Right ventricle myocardium inferior (tissue), 1 donor: ENCODE results near the gene CDK4. TPM values are rescaled to one million over a fixed set of nuclear protein-coding genes. Genes with fewer than 3 reads are reported as not detected.
"Not testable (repeated sequence)": the region's sequence is repeated elsewhere in the genome, so short reads cannot be mapped to it uniquely, and the experiment has no call there.

Source experiments
- ATAC-seq: fragments of 200-7000 bp; cut with Tn5 transposase; one replicate; pipeline ENCODE4 v1.9.1; 2020; ENCODE audit warnings: mild to moderate bottlenecking, moderate library complexity
- DNase-seq: peaks from one replicate; pipeline ENCODE4 v3.0.0; 2021; ENCODE audit errors: missing footprints
- intact Hi-C: fragments of 100-400 bp; cut with DNase I; formaldehyde crosslinking; loops from one replicate; pipeline ENCODE4 v1.11.0; 2022
- total RNA-seq: library from RNA; stranded (reverse); fragmentation: NEBNext Ultra II Directional; extraction: Animal tissue kit (Norgen Biotek cat#: 25700); gene quantifications from one replicate; pipeline ENCODE4 v1.2.1, GENCODE V29; 2021
- donor health status: DM: no; HTN: yes; CAD: no; lungs with severe emphysema.

CDK4 gene
- total RNA-seq, 1 donor from 2014 or later, result 42.3 TPM

DNA sequence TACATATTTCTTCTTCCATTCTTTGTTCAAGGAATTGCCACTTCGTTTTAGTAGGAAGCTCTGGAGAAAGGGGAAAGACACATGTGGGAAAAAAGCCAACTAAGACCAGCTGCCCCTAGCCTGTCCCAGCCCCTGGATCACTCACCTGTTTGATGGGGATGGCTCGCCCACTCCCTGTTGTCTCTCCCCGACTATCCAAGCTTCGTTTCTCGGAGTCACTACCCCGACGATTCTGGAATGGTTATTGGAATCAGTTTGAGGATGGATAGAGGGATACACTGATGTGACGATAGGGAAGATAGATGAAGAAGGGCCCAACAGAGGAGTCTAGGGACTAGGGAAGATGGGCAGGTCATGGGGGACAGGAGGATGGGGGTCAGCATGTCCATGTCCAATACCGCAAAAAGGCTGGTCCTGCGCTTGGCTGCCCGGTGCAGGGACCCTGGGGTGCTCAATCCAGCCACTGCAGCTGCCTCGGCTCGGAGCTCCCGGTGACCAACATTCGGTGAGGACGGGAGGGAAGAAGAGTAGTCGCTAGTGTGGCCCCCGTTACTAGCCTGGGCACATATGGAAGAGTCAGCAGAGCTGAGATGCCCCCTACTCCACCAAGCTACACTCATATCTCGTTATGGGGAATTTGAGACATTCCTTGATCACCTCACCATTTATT, 20.6 kb downstream of the CDK4 start:
- intact Hi-C loops, result no loop called here
- ATAC-seq, result no peak
- DNase-seq, result no peak

DNA sequence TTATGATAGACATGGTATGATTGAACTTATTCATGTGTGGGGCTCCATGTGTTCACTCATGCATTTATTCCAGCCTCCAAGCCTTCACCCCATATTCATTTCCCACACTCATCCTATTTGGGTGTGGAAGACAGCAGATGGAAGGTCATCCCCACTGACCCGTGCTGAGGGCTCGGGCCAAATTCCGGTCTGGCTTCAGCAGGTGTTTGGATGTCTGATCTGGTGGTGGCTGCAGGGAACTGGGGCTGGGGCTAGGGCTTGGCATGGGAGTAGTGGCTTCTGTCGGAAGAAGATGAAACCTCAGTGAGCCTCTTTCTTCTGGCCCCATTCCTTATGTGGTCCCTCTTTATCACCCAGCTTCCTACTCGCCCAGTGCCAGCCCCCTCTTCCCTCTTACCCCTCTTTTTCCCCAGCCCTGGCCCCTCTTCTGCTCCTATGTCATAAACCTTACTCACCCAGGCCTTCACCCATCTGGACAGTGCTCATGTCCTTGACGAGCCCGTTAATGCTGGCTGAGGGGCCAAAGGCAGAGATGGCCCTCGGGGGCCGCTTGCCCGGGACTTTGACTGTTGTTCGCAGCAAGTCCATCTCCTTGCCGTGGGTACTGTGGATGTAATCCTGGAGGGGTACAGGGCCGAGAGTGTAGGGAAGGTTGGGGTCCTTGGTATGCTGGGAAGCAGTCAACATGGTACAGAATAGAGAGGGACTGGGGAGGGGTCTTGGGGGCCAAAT, 21.6 kb downstream of the CDK4 start:
- no peak for ATAC-seq
- intact Hi-C loops, result no loop called here
- DNase-seq, result no peak

DNA sequence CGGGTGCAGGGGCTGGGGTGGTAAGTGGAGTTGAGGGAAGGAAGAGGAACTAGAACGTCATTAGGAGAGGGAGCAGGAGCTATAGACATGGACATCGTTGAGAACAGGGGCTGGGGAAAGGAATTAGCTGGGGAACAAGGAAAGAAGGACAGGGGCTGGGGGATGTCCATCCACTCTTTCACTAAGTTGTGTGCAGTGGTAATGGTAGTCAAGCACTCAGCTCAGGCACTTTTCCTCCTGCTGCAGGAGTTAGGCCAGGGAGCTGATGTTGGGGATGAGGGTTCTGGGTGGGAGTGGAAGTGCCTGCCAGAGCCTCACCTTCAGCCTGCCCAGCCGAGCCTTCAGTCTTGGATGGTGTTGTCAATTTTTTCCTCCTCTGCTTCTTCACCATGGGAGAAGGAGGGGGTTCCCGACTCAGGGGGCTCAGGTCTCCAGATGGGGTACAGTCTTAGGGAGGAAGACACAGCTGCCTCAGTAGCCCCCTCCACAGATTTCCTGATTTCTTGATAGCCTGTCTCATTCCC, 22.7 kb downstream of the CDK4 start:
- intact Hi-C loops, result no loop called here
- DNase-seq, result no peak
- ATAC-seq, result no peak

DNA sequence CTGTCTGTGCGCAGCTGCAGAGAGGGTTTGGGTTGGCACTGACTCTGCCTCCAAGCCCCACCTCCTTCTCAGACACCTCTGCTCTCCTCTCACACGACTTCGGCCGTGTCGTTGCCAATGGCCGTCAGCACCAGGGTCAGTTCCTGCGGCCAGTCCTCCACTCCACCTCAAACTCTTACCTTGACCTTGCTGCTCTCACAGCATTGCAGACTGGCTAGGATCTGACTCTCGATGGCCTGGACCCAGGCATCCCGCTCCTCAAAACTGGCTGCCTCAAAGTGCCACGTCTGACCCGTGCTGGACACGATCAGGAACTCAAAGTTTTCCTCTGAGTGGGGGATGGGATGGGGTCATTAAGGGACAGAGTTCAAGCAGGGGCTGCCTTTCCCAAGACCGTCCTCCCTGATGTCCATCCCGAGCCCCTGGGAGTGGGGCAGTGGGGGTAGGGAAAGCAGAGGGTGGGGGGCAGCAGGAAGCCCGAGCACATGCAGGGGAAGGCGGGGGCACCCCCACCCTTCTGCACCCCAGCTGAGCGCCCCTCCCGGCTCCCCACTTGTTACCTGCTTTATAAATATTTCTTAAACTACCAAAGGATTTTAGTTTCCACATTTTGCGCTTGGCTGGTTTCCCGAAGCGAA, 24.2 kb downstream of the CDK4 start:
- DNase-seq (no peak), ATAC-seq (no peak)

DNA sequence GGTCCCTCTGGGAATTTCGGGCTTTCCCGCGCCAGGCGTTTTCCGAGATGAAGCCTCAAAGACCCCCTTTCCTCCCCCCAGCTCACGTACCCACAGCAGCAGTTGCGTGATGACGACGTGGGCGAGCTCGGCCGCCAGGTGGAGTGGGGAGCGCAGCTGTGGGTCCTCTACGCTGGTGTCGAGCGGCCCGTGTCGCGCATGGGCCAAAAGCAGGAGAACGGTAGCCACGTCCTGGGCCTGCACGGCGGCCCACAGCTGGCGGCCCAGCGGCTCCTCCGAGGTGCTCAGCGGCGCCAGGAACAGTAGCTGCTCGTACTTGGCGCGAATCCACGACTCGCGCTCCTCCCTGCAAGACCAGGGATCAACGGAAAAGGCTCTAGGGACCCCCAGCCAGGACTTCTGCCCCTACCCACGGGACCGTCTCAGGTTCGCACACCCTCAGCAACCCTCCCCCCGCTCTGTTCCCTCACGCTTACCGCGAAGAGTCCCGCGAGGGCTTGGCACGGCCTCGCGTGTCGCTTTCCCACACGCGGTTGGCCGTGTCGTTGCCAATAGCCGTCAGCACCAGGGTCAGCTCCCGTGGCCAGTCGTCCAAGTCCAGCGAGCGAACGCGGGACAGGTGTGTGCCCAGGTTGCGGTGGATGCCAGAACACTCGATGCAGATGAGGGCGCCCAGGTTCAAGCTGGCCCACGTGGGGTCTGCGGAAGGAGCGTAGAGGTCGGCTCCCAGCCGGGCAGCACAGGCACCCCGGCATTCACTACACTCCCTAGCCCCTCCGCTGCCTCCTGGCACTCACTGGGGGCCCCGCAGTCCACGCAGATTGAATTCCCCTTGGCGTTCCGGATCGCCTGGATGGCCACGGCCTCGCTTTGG, 25.0 kb downstream of the CDK4 start:
- intact Hi-C loops, result no loop called here
- DNase-seq (peak; percentile 79), ATAC-seq (peak; percentile 46)

More for the DNA sequence above, 24.2 kb downstream of the CDK4 start:
- intact Hi-C loops, result no loop called here

DNA sequence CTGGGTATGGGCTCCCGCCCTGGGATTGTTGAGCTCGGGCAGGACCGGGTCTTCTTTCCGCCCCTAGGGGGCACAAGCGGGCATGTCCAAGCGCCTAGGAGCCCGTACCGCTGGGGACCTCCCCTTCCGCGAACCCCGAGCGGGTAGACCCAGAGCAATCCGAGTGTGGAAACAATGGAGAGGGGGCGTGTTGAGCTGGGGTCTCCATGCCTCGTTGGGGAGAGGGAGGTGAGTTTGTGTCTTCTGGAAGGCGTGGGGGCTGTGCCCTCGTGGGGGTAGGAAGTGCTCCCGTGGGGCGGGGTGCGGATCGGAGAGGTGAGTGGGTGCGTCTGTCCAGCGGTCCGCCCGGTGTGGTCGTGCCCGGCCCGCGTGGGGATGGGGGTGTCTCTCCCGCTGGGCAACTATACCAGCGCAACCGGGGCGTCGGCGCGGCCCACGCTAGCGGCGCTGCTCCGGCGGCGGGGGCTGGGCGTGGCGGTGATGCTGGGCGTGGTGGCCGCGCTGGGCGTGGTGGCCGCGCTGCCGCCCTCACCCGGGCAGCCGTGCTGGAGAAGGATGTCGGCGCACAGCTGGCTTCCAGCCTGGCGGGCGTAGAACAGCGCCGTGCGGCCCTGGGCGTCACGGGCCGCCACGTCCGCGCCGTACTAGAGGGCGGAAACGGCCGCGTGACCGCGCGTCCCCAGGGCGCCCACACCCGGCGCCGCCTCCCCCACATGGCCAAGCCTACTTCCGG, 25.8 kb downstream of the CDK4 start:
- DNase-seq (peak; percentile 84), ATAC-seq (peak; percentile 82)
- intact Hi-C loops, result no loop called here

DNA sequence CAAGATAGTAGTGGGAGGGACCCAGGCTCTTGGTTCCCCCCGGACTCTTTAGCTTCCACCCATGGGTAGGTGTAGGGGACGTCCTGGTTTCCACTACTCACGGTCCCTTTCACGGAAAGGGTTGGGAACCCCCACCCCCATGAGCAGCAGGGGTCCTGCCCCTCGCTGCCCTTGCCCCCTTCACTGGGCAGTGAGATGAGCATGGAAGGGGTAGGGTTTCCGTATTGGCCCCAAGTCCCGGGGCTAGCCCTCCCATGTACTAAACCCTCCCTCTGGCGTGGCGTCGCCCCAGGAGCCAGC, 26.3 kb downstream of the CDK4 start:
- DNase-seq (no peak), ATAC-seq (no peak)
- intact Hi-C loops, result no loop called here

DNA sequence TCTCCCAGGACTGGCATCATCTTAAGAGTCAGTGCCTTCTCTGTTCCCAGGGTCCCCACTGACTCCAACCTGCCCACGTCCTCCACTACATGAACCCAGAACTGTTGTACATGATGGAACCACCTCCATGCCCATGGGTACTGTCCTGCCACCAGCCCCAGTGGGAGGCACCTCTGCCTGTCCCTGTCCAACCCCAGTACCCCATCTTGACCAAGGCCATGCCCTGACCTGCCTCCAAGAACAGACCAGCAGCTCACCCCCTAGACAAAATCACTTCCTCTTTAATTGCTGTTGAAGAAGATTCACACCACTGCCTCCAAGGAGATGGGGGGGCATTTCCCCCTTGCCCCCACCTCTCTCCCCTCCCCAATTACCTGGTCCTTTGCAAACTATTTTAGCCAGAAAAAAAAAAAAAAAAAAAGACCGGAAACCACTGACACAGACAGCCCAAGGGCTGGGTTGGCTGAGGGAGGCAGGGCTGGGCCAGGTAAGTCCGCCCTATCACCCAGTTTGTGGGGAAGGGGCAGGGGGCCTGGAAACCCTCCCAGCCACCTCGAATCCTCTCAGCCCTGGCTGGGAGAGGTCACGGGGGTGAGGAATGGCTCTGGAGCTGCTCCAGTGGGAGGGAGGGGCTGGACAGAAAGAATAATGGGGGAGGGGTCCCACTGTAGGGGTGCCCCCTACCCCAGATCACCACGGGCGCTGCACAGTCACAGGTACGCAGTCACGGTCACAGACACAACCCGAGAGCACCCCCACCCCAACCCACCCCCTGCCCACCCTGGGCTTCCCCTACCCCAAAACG, 27.0 kb downstream of the CDK4 start:
- intact Hi-C loops, result no loop called here
- ATAC-seq (no peak), DNase-seq (no peak)

DNA sequence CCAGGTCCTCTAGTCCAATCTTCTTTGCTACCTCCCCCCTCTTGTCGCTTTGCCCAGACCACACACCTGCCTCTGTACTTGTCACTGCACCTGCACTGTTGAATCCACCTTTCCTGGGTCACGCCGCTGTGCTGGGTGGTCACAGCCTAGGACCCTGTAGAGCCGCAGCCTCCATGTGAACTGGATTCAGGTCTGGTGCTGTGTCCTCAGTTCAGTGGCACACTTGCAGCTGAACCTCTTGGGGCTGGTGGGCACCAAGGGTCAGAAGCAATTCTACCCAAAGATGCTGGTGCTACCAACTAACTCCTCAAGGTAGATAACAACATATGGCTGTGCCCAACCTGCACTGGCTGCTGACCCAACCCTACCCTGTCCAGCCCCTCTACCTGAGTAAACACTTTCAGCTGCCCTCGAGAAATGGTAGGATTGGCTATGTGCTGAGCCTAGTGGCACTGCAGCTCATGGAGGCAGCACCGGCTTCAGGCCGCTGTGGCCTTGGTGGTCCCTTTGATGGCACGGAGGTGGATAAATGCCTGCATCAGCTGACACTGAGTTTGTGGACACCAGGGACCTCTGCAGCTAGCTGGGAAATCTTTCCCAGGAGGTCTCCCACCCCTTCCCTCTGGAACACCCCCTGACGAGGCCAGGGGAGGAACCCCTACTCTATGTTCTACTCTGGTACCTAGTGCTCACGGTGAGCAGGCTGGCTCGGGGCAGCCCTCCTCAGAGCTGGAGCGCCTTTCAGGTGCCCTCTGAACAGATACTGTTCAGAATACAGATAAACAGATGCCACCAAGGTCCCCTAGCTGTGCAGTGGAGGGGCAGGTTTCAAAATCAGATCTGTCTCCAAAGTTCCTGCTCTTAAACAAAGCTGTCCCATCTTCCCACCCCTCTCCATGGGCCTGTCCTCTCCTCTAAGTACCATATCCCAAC, 27.8 kb downstream of the CDK4 start:
- DNase-seq, result no peak
- no peak for ATAC-seq
- intact Hi-C loops, result no loop called here

DNA sequence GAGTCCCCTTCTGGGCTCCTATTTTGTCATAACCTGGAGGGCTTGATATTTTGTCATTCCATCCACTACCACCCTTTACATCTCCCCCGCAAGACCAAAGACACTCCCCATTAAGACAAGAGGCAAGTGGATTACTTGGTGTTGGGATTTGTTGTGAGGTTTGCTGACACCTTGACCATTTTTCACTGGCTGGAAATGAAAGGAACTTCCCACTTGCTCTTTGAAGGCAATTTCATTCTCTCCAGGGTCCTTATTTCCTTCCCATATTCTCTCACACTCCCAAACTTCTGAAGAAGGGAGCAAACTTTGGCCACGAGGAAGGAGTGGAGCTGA, 28.5 kb downstream of the CDK4 start:
- no peak for DNase-seq
- ATAC-seq, result no peak
- intact Hi-C loops, result no loop called here

DNA sequence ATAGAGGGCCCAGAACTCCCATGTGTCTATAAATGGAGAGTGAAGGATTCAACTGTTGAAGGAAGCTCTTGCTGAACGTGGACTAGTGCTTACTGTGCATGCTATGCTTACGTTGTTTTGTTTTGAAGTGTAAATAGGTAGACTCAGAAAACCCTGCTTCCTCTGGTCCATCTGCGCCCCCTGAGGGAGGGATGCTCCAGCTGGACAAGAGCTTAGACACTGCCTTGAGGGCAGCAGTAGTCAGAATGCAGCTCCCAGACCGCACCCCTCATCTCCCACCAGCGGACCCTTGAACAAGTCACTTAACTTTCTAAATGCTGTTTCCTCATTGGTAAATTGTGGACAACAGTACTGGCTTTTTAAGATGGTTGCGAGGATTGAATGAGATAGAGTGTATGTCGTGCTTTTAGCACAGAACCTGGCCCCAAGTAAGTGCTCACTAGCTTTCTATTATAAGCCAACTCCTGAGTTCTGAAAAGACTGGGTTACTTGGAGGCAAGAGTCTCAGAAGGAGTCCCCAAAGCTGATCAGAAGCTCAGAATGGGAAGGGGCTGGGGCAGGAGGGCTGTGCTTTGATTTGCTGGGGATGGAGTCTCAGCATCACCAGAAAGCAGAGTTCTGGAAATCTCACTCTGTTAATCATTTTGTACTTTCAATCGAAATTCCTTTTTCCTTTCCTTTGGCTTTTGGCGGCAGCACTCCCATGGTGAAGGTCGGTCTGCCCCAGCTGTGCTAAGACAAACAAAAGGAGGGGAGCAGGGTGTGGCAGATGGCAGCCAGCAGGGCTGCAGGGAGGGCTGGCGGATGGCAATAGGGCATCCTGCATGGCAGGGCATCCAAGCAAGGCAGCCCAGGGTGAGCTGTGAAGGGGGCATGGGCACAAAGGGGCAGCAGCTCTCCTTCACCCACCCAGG, 29.1 kb downstream of the CDK4 start:
- intact Hi-C loops, result no loop called here
- ATAC-seq (no peak), DNase-seq (no peak)

DNA sequence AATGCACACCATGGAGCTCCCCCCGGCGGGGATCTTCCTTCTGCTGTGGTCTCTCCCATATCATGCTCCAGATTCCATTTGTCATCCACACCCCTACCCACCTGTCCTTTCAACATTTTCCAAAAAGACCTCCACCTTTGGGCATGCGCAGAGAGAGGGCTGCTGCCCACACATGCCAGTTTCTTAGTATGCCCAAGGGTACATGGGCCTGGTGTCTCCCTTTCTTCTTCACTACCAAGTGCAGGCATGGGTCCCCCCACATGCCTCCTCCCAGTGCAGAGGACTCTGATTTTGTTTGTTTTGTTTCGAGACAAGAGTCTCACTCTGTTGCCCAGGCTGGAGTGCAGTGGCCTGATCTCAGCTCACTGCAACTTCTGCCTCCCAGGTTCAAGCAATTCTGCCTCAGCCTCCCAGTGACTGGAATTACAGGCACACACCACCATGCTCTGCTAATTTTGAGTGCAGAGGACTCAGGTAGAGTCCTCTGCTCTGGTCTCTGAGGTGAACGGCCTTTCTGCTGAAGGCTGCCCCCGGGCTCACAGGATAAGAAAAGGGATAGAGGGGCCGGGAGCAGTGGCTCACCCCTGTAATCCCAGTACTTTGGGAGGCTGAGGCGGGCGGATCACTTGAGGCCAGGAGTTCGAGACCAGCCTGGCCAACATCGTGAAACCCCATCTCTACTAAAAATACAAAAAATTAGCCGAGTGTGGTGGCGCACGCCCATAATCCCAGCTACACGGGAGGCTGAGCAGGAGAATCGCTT, 30.1 kb downstream of the CDK4 start:
- intact Hi-C loops, ATAC-seq, DNase-seq: not testable (repeated sequence)

DNA sequence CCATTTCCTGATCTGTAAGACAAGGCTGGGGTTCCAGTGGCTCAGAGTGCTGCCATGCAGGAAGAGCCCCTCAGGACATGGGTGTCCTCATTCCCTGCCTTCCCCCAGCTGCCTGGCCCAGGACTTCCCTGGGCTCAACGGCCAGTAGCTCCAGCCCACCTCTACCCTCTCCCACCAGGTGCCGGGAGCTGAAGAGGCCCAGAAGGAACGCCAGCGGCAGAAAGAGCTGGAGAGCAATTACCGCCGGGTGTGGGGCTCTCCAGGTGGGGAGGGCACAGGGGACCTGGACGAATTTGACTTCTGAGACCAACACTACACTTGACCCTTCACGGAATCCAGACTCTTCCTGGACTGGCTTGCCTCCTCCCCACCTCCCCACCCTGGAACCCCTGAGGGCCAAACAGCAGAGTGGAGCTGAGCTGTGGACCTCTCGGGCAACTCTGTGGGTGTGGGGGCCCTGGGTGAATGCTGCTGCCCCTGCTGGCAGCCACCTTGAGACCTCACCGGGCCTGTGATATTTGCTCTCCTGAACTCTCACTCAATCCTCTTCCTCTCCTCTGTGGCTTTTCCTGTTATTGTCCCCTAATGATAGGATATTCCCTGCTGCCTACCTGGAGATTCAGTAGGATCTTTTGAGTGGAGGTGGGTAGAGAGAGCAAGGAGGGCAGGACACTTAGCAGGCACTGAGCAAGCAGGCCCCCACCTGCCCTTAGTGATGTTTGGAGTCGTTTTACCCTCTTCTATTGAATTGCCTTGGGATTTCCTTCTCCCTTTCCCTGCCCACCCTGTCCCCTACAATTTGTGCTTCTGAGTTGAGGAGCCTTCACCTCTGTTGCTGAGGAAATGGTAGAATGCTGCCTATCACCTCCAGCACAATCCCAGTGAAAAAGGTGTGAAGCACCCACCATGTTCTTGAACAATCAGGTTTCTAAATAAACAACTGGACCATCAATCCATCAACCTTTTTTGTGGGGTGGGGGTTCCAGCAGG, 31.2 kb downstream of the CDK4 start:
- intact Hi-C loops, result no loop called here
- no peak for DNase-seq
- ATAC-seq, result no peak
